H1 (cell line): Measurements from ENCODE around the gene ATOH8.

ENCODE experiments used
- CHD1 ChIP-seq: IDR thresholded peaks from 2 replicates; pipeline ENCODE4 v1.6.1; 2012; ENCODE audit warnings: low read depth, low read length, improper control_type of control experiment
- CTCF ChIP-seq, 3 experiments: IDR thresholded peaks; 1 replicate in 2 of 3; 2 replicates in 1 of 3; pipeline versions ENCODE4 v1.5.1 to v1.6.1; 2011; ENCODE audit warnings: low read length in 3 of 3, mild to moderate bottlenecking in 3 of 3, inconsistent platforms in 2 of 3, low read depth in 1 of 3, moderate library complexity in 1 of 3; ENCODE audit not compliant: insufficient read depth in 1 of 3; ENCODE audit errors: control extremely low read depth in 1 of 3
- POU5F1 ChIP-seq: IDR thresholded peaks from 2 replicates; pipeline ENCODE4 v1.6.1; 2011; ENCODE audit warnings: low read depth, mild to moderate bottlenecking, low read length, moderate library complexity

GRCh38 chr2:85771486-85771885 lies 17.7 kb downstream of the ATOH8 start:
- no peak for TF ChIP-seq CTCF (IDR thresholded peaks at IDR 0.05; ENCODE audit: control extremely low read depth in 1 of 3, insufficient read depth in 1 of 3, low read depth in 1 of 3, low read length in 3 of 3)
- TF ChIP-seq CHD1: no peak
- TF ChIP-seq POU5F1: no peak
